ENCODE data around the gene ADAMTS14.

ADAMTS14 gene

GRCh38 chr10:70775679-70776454, 103.6 kb downstream of the ADAMTS14 start:
- DNase-seq: peak; percentile 25

GRCh38 chr10:70776455-70777005, 104.2 kb downstream of the ADAMTS14 start:
- peak; percentile 21 for DNase-seq

GRCh38 chr10:70777063-70777875, 105.0 kb downstream of the ADAMTS14 start:
- DNase-seq: peak; percentile 26

- DNase-seq: peak; percentile 13
Observed at GRCh38 chr10:70778267-70778924, 106.1 kb downstream of the ADAMTS14 start.

- DNase-seq: peak; percentile 6
Observed at GRCh38 chr10:70779088-70779487, 106.8 kb downstream of the ADAMTS14 start.

- no peak for DNase-seq
Observed at GRCh38 chr10:70779511-70780369, 107.4 kb downstream of the ADAMTS14 start.

- DNase-seq: no peak
Observed at GRCh38 chr10:70780370-70780760, 108.1 kb downstream of the ADAMTS14 start.

- no peak for DNase-seq
Observed at GRCh38 chr10:70780772-70781171, 108.5 kb downstream of the ADAMTS14 start.

- no peak for DNase-seq
Observed at GRCh38 chr10:70781461-70782051, 109.2 kb downstream of the ADAMTS14 start.

- no peak for DNase-seq
Observed at GRCh38 chr10:70782086-70782745, 109.9 kb downstream of the ADAMTS14 start.

- DNase-seq: no peak
Observed at GRCh38 chr10:70782746-70783680, 110.7 kb downstream of the ADAMTS14 start.

- DNase-seq: no peak
Observed at GRCh38 chr10:70784016-70784415, 111.7 kb downstream of the ADAMTS14 start.

- no peak for DNase-seq
Observed at GRCh38 chr10:70784471-70784870, 112.2 kb downstream of the ADAMTS14 start.

GRCh38 chr10:70785190-70785589, 112.9 kb downstream of the ADAMTS14 start, which contains the start of gene TBATA:
TBATA (minus strand) TSS chr10:70785377; CDS start chr10:70783379, 1,998 bp downstream.
- no peak for DNase-seq

GRCh38 chr10:70786799-70787415, 114.6 kb downstream of the ADAMTS14 start:
- no peak for DNase-seq

- DNase-seq: no peak
Observed at GRCh38 chr10:70791386-70792039, 119.2 kb downstream of the ADAMTS14 start.

- no peak for DNase-seq
Observed at GRCh38 chr10:70795613-70796012, 123.3 kb downstream of the ADAMTS14 start.

- no peak for DNase-seq
Observed at GRCh38 chr10:70797840-70798239, 125.5 kb downstream of the ADAMTS14 start.

GRCh38 chr10:70799124-70799523, 126.8 kb downstream of the ADAMTS14 start:
- no peak for DNase-seq

All from activated CD4-positive, CD25-positive, alpha-beta regulatory T cell treated with anti-CD3 and anti-CD28 coated beads, Interleukin-2, amount 50 U/mL, for 72 hours (primary cell).